ENCODE measurements around the gene PLXNA4.

Gene PLXNA4

GRCh38 chr7:132584796-132585494, 8.7 kb upstream of the PLXNA4 start:
- DNase-seq, result no peak

GRCh38 chr7:132581431-132581830, 5.2 kb upstream of the PLXNA4 start:
- no peak for DNase-seq

GRCh38 chr7:132580717-132581285, 4.5 kb upstream of the PLXNA4 start:
- DNase-seq, result peak; percentile 61

GRCh38 chr7:132580277-132580676, 4.0 kb upstream of the PLXNA4 start:
- no peak for DNase-seq

- no peak for DNase-seq
Observed at GRCh38 chr7:132579260-132579899, 3.1 kb upstream of the PLXNA4 start.

GRCh38 chr7:132578826-132579225, 2.6 kb upstream of the PLXNA4 start:
- no peak for DNase-seq

GRCh38 chr7:132578050-132578370, 1.7 kb upstream of the PLXNA4 start:
- no peak for DNase-seq

- DNase-seq, result no peak
Observed at GRCh38 chr7:132577206-132578049, 1.2 kb upstream of the PLXNA4 start.

- no peak for DNase-seq
Observed at GRCh38 chr7:132576721-132577085, 433 bp upstream of the PLXNA4 start.

- no peak for DNase-seq
Observed at GRCh38 chr7:132575419-132575981, 770 bp downstream of the PLXNA4 start.

GRCh38 chr7:132574223-132574622, 2.0 kb downstream of the PLXNA4 start:
- no peak for DNase-seq

- DNase-seq, result no peak
Observed at GRCh38 chr7:132573251-132573955, 2.9 kb downstream of the PLXNA4 start.

GRCh38 chr7:132572526-132572925, 3.7 kb downstream of the PLXNA4 start:
- DNase-seq, result no peak

- no peak for DNase-seq
Observed at GRCh38 chr7:132571970-132572369, 4.3 kb downstream of the PLXNA4 start.

GRCh38 chr7:132569884-132570614, 6.2 kb downstream of the PLXNA4 start:
- no peak for DNase-seq

GRCh38 chr7:132568962-132569361, 7.3 kb downstream of the PLXNA4 start:
- DNase-seq, result no peak

GRCh38 chr7:132565885-132566284, 10.4 kb downstream of the PLXNA4 start:
- DNase-seq, result no peak

- DNase-seq, result no peak
Observed at GRCh38 chr7:132565441-132565840, 10.8 kb downstream of the PLXNA4 start.

- DNase-seq, result no peak
Observed at GRCh38 chr7:132564849-132565248, 11.4 kb downstream of the PLXNA4 start.

- no peak for DNase-seq
Observed at GRCh38 chr7:132564090-132564489, 12.2 kb downstream of the PLXNA4 start.

GRCh38 chr7:132562690-132563089, 13.6 kb downstream of the PLXNA4 start:
- DNase-seq, result no peak

GRCh38 chr7:132561763-132562162, 14.5 kb downstream of the PLXNA4 start:
- no peak for DNase-seq

Measured in OCI-M1 (cell line).